Measurements from ENCODE around the gene GNE.

GRCh38 chr9:36213989-36214388, 44.3 kb downstream of the GNE start:
- no peak for TF ChIP-seq POLR2A (IDR thresholded peaks at IDR 0.05)
- no peak for TF ChIP-seq CTCF (IDR thresholded peaks at IDR 0.05)

Measured in lower leg skin (tissue), 3 donors.